ENCODE results near the gene AP5B1.

DNA sequence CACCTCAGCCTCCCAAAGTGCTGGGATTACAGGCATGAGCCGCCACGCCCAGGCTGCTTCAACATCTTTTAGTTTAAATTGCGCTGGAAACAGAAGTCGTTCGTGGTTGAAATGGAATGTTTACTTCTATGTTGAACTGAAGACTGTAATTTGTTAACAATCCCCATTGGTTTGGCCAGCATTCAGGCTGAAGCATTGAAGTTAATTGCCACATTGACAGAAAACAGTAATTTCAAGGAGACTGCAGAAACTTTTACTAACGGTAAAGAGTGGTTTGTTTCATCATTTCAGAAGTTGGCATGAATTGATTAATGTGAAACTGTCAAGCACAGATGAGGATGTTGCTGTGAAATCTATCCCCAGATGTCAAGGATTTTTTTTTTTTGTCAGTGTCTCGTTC is 14.2 kb downstream of the AP5B1 start:
- TF ChIP-seq, protein P1, sequence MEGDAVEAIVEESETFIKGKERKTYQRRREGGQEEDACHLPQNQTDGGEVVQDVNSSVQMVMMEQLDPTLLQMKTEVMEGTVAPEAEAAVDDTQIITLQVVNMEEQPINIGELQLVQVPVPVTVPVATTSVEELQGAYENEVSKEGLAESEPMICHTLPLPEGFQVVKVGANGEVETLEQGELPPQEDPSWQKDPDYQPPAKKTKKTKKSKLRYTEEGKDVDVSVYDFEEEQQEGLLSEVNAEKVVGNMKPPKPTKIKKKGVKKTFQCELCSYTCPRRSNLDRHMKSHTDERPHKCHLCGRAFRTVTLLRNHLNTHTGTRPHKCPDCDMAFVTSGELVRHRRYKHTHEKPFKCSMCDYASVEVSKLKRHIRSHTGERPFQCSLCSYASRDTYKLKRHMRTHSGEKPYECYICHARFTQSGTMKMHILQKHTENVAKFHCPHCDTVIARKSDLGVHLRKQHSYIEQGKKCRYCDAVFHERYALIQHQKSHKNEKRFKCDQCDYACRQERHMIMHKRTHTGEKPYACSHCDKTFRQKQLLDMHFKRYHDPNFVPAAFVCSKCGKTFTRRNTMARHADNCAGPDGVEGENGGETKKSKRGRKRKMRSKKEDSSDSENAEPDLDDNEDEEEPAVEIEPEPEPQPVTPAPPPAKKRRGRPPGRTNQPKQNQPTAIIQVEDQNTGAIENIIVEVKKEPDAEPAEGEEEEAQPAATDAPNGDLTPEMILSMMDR (IDR thresholded peaks at IDR 0.05), result no peak
- no peak for TF ChIP-seq POLR2A (IDR thresholded peaks at IDR 0.05)

Measured in esophagus squamous epithelium (tissue), 4 donors.